ENCODE results near the gene CEACAM19.

GRCh38 chr19:44719262-44719701 is 48.0 kb downstream of the CEACAM19 start:
- no peak for TF ChIP-seq POLR2A (IDR thresholded peaks at IDR 0.05; ENCODE audit: low read depth, low read length)
- no peak for TF ChIP-seq POLR2AphosphoS5 (IDR thresholded peaks at IDR 0.05; ENCODE audit: low read depth, low read length)
